GM18870 (cell line): ENCODE data around the gene TTC28.

ENCODE experiments used
- ATAC-seq: cut with Tn5 transposase; IDR thresholded peaks from one replicate; pipeline ENCODE4 v1.9.1; 2021; ENCODE audit warnings: moderate library complexity; ENCODE audit not compliant: unreplicated experiment

TTC28 gene

DNA sequence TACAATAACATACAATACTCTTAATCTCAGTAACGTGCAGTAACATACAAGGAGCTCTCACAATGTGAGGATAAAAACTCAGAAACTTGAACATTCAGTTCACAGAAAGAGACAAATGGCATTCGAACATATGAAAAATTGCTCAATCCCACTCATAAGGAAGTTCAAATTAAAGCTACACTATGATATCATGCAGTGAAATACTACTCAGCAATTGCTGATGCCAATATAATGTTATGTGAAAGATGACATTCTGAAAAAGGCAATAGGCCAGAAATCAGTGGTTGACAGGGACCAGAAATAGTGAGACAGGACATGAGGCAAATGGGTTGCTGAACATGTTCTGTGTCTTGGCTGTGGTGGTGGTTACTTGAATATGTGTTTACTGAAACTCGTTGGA lies 726.9 kb downstream of the TTC28 start:
- no peak for ATAC-seq

DNA sequence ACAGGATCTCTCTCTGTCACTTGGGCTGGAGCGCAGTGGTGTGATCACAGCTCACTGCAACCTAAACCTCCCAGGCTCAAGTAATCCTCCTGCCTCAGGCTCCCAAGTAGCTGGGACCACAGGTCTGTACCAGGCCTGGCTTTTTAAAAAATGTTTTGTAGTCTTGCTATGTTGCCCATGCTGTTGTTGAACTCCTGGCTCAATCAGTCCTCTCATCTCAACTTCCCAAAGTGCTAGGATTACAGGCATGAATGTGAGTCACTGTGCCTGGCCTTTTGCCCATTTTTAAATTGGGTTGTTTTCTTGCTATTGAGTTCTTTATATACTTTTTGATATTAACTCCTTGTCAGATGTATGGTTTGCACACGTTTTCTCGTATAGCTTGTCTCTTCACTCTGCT lies 727.5 kb downstream of the TTC28 start:
- no peak for ATAC-seq

DNA sequence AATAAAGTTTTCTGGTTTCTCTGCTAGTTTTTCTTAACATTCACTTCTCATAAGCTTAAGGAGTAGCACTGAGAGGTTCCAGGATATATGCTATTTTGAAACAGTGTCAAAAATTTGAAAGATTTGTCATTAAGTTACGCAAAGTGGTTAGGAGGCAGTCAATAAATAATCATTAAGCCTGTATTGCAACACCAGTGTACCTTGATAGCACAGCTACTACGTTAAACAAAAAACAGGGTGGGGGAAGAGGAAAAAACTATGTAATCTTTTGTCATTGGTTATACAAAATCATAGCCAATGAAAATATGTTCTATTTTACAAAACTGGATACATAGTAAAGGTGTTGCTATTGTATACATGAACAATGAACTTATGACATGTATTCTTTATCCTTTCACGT lies 730.2 kb downstream of the TTC28 start:
- ATAC-seq = no peak

DNA sequence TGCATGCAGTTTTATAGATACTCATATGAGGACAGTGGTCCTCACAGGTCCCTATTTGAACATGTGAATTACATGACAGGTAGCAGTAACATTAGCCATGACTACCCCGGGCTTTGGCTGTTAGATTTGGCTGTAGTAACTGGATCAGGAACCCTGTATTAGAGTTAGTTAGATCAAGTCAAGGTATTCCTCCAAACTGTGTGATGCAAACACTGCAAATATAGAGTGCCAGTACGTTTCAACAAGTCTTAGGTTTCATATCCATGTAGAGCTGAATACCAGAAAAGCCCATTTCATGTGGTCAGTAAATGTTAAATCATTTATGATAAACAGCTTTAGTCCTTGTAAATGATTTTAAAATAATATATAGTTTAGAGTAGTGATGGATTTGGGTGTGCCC lies 731.1 kb downstream of the TTC28 start:
- no peak for ATAC-seq

DNA sequence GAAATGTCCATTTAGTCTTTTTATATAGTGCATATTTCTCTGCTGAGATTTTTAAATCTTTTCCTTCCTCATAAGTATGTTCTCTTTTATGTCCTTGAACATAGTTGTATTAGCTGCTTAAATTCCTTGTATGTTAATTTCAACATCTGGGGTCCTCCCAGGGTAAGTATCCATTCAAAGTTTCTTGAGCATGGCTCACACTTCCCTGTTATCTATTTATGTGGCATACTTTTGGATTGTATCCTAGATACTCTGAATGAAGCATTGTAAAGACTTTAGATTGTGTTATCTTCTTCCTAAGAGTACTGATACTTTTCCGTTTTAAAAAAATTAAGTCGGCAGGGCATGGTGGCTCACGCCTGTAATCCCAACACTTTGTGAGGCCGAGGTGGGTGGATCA lies 732.2 kb downstream of the TTC28 start:
- no peak for ATAC-seq

DNA sequence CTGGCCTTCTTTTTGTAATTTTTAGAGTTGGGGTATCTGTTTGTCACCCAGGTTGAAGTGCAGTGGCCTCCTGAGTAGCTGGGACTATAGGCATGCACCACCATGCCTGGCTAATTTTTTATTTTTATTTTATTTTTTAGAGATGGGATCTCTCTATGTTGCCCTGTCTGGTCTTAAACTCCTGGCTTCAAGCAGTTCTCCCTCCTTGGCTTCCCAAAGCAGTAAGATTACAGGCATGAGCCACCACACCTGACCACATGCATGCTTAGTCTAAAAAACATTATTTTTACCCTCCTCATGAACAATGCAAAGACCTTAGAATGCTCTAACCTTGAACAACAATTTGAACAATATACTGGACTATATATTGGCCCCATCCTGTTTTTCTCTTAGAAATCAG lies 738.5 kb downstream of the TTC28 start:
- ATAC-seq = no peak

DNA sequence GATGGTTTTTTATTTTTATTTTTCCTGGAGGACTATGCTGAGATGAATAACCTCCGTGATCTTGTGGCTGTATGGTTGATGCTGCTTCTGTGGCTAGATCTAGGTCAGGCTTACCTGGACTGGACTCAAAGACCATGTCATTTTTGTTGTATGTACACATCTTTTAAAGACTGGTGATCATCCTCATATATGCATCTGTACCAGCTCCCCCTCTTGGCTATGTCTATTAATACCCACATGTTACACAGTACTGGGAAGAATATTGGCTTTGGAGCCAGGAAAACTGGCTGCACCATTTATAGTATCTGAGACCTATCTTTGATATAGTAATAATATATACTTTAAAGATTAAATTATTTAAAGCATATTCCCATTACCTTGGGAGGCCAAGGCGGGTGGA lies 742.2 kb downstream of the TTC28 start:
- ATAC-seq = no peak

DNA sequence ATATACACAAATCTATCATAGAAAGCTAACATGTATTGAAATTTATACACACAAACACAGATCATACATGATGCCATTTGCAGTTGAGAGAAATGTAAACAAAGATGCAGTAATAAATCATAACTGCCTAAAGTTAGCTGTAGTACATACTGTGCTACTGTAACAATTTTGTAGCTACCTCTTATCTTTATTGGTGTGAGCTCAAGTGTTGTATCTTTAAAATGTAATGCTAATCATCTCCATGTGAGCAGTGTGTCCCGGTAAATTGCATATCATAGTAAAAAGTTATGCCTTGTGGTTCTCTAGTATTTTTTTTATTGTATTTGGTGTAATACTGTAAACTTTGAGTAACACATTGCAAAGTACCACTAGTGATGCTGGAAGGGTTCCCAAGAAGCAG lies 743.7 kb downstream of the TTC28 start:
- ATAC-seq = no peak

DNA sequence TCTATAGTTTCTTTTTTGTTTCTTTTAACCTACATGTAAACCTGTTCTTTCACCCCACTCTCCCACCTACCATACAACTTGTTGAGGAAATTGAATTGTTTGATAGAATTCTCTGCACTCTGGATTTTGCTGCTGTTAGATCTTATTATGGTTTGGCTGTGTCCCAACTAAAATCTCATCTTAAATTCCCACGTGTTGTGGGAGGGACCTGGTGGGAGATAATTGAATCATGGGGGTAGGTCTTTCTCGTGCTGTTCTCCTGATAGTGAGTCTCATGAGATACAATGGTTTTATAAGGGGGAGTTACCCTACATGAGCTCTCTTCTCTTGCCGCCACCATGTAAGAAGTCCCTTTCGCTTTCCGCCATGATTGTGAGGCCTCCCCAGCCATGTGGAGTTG lies 745.6 kb downstream of the TTC28 start:
- no peak for ATAC-seq

DNA sequence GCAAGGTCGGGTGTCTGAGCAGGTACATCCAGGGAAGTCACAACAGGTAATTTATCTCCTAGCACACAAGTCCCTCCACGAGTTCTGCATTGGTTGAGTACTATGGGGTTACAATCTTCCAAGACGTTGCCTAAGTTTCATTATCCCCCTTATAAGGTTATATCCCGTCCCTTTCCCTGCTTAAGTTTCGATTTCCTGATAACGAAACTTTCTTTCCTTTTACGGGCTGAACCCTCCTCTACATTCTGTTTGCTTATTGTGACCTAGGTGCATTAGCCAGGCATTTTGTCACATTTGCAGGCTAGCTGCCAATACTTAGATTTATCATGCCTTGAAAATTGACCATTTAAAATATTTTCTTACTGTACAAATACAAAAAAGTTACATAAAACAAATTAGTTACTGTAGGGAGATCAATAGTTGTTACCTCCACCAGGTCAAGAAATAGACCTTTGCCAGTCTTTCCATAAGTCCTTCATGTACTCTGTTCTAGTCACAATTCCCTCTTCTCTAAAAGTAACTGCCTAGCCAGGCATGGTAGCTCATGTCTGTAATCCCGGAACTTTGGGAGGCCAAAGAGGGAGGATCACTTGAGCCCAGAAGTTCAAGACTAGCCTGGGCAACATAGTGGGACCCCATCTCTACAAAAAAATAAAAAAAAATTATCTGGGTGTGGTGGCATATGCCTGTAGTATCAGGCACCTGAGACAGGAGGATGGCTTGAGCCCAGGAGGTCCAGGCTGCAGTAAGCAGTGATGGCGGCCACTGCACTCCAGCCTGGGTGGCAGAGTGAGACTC lies 746.3 kb downstream of the TTC28 start:
- no peak for ATAC-seq

DNA sequence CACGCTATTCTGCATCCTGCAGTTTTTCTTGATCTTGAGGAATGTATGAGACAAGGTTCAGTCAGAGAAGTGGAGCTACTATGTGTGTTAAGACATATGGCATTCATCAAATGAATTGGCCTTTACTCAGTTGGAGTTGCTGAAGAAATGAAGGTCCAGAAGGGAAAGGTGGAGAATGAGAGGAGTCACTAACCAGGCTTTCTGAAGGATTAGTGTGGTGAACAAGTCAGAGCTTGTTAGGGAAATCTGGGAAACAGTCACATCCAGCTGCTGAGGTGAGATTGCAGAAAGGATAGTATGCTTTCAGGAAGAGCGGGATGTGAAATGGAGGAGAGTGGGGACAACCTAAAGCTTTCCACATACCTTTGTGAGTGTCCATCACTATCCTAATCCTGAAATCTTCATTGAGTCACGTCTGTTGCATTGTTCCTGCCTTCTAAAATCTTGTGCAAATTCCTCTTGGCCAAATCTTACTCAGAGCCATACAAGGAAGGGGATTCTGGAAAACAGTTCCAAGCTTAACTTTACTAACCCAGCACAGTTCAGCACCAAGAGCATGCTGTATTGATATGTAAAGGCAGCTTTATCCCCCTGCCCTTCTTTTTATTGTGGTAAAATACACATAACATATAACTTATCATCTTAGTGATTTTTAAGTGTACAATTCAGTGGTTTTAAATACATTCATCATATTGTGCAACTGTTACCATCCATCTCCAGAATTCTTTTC lies 749.1 kb downstream of the TTC28 start:
- no peak for ATAC-seq
